ENCODE measurements around the gene ANKRD42. TPM values are rescaled to one million over a fixed set of nuclear protein-coding genes. Genes with fewer than 3 reads are reported as not detected.

The ANKRD42 gene
- total RNA-seq, 1 donor from 2014 or later: 2.2 TPM

DNA sequence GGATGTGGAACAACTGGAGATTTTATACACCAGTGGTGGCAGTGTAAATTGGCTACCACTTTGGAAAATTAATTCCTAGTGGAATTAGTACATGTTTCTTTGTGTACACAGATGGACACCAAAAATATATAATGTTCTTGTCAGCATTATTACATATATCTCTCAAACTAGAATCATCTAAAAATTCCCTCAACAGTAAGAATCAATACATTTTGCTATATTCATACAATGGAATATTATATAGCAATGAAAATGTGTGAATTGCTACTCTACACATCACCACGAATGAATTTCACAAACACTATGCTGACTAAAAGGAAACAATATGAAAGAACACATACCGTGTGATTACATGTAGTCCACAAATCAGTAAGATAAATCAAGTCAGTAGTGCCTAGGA lies 58.8 kb downstream of the ANKRD42 start:
- H3K4me1 Mint-ChIP-seq (ENCODE audit: low read depth, unreplicated experiment): no peaks in the 10 kb centered on the region
- TF ChIP-seq, protein P1, sequence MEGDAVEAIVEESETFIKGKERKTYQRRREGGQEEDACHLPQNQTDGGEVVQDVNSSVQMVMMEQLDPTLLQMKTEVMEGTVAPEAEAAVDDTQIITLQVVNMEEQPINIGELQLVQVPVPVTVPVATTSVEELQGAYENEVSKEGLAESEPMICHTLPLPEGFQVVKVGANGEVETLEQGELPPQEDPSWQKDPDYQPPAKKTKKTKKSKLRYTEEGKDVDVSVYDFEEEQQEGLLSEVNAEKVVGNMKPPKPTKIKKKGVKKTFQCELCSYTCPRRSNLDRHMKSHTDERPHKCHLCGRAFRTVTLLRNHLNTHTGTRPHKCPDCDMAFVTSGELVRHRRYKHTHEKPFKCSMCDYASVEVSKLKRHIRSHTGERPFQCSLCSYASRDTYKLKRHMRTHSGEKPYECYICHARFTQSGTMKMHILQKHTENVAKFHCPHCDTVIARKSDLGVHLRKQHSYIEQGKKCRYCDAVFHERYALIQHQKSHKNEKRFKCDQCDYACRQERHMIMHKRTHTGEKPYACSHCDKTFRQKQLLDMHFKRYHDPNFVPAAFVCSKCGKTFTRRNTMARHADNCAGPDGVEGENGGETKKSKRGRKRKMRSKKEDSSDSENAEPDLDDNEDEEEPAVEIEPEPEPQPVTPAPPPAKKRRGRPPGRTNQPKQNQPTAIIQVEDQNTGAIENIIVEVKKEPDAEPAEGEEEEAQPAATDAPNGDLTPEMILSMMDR (IDR thresholded peaks at IDR 0.05; ENCODE audit: partially characterized antibody, unreplicated experiment): no peak
- no peaks in the 10 kb centered on the region for H3K27me3 Mint-ChIP-seq (ENCODE audit: unreplicated experiment)
- no peaks in the 10 kb centered on the region for H3K36me3 Mint-ChIP-seq (ENCODE audit: unreplicated experiment)
- no peak overlapping the region for H3K27ac Mint-ChIP-seq (ENCODE audit: unreplicated experiment)
- no peaks in the 10 kb centered on the region for H3K9me3 Mint-ChIP-seq (ENCODE audit: unreplicated experiment)
- no peak for DNase-seq
- no peak overlapping the region for H3K4me3 Mint-ChIP-seq (ENCODE audit: unreplicated experiment)

DNA sequence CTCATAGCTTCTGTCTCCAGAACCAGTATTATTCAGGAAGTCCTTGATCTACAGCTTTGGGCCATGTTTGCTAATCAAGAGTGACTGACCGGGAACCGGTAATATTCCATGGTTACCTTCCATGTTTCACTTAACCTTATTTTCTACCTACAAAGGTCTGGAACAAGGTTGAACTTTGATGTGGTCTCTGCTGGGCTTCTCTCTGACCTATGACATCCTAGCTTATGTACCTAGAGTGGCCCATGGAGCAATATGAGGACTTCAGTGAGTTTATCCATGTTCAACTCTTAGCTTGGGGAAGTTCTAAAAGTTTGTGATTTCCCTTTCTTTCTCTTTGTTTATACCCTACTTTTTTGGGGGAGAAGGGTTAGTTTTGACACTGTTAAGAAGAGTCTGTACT lies 59.4 kb downstream of the ANKRD42 start:
- Mint-ChIP-seq H3K4me3 (ENCODE audit: unreplicated experiment) (no peak overlapping the region), H3K4me1 (ENCODE audit: low read depth, unreplicated experiment) (no peaks in the 10 kb centered on the region), H3K27ac (ENCODE audit: unreplicated experiment) (no peak overlapping the region), H3K27me3 (ENCODE audit: unreplicated experiment) (no peaks in the 10 kb centered on the region), H3K9me3 (ENCODE audit: unreplicated experiment) (no peaks in the 10 kb centered on the region), H3K36me3 (ENCODE audit: unreplicated experiment) (no peaks in the 10 kb centered on the region)
- no peak for DNase-seq
- TF ChIP-seq, protein P1 (IDR thresholded peaks at IDR 0.05; ENCODE audit: partially characterized antibody, unreplicated experiment): no peak

DNA sequence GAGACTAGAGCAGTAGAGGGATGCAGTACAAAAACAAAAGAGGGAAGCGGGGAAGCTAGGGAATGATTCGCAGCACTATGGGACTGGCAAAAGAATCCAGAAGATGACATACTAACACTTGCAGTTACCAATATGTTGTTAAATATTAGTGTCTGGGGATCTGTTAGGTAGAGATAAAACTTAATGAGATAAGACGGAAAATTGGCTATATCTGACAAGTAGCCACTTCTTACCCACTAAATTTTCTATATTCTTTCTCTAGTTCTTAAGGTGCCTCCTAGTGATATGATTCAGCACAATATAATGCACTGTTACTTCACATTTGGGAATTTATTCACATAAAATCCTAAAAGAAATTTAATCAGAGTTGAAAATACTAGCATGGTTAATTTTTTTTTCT lies 61.9 kb downstream of the ANKRD42 start:
- H3K4me3 Mint-ChIP-seq (ENCODE audit: unreplicated experiment): no peak overlapping the region
- no peak overlapping the region for H3K27ac Mint-ChIP-seq (ENCODE audit: unreplicated experiment)
- no peaks in the 10 kb centered on the region for H3K9me3 Mint-ChIP-seq (ENCODE audit: unreplicated experiment)
- DNase-seq: no peak
- H3K4me1 Mint-ChIP-seq (ENCODE audit: low read depth, unreplicated experiment): no peaks in the 10 kb centered on the region
- H3K36me3 Mint-ChIP-seq (ENCODE audit: unreplicated experiment): no peaks in the 10 kb centered on the region
- TF ChIP-seq, protein P1 (IDR thresholded peaks at IDR 0.05; ENCODE audit: partially characterized antibody, unreplicated experiment): no peak
- no peaks in the 10 kb centered on the region for H3K27me3 Mint-ChIP-seq (ENCODE audit: unreplicated experiment)

DNA sequence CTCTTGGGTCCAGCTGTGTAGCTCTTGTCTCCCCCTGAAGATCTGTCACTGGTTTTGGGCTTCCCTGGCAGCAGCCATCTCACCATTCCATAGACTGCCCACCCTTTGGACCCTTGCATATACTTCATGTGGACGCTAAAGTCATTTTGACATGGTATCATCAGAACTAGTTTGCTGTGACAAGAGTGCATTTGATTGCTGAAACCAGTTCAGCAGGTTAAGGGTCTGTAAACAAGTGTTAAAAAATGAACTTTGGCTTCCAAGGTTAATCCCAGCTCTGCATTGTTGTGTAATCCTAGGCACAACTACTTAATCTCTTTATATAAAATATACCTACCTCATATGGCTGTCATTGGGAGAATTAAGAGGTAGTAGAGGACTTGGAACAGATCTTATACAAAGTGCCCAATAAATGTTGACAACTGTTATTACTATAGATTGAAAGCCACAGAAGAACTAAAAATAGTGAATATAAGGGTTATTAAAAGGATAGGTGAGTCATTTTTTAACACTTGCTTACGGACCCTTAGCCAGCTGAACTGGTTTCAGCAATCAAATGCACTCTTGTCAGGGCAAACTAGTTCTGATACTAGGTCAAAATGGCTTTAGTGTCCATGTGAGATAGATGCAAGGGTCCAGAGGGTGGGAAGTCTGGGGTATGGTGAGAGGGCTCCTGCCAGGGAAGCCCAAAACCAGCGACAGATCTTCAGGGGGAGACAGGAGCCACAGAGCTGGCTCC lies 63.3 kb downstream of the ANKRD42 start:
- Mint-ChIP-seq H3K36me3 (ENCODE audit: unreplicated experiment) (no peaks in the 10 kb centered on the region), H3K27me3 (ENCODE audit: unreplicated experiment) (no peaks in the 10 kb centered on the region), H3K4me1 (ENCODE audit: low read depth, unreplicated experiment) (no peaks in the 10 kb centered on the region), H3K4me3 (ENCODE audit: unreplicated experiment) (no peak overlapping the region), H3K9me3 (ENCODE audit: unreplicated experiment) (no peaks in the 10 kb centered on the region), H3K27ac (ENCODE audit: unreplicated experiment) (no peak overlapping the region)
- DNase-seq: no peak
- TF ChIP-seq, protein P1 (IDR thresholded peaks at IDR 0.05; ENCODE audit: partially characterized antibody, unreplicated experiment): no peak

DNA sequence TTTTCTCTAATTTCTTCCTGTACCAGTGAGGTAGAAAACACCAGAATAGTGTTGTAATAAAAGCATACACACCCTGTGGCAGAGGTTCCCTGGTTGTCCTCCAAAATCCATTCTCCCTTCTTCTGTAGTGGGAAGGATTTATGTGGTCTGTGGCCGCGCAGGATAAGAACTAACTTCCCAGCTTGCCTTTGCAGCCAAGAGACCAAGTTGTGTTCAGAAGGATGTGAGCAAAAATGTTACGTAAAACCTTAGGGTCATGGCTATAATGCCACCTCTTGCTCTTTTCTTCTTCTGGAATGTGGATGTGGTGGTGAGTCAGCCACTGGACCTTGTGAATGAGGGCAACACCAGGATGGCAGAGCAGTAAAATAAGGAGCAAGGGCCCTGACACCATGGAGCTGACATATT lies 64.3 kb downstream of the ANKRD42 start:
- DNase-seq: no peak
- Mint-ChIP-seq H3K27me3 (ENCODE audit: unreplicated experiment) (no peaks in the 10 kb centered on the region), H3K27ac (ENCODE audit: unreplicated experiment) (no peak overlapping the region), H3K9me3 (ENCODE audit: unreplicated experiment) (no peaks in the 10 kb centered on the region), H3K4me3 (ENCODE audit: unreplicated experiment) (no peak overlapping the region), H3K4me1 (ENCODE audit: low read depth, unreplicated experiment) (no peaks in the 10 kb centered on the region), H3K36me3 (ENCODE audit: unreplicated experiment) (no peaks in the 10 kb centered on the region)
- TF ChIP-seq, protein P1 (IDR thresholded peaks at IDR 0.05; ENCODE audit: partially characterized antibody, unreplicated experiment): no peak

Data from glutamatergic neuron (in vitro differentiated cells).